D721Med (cell line): ENCODE results near the gene VSX1.

Experiments
- DNase-seq: peaks from one replicate; pipeline ENCODE4 v3.0.0; 2011; ENCODE audit warnings: low spot score; ENCODE audit not compliant: insufficient read length
- FAIRE-seq: peaks from 2 replicates; lab custom pipeline; 2011; peaks lifted over from hg19 to GRCh38; lab: Jason Lieb, UNC
- CTCF ChIP-seq: IDR thresholded peaks from 2 replicates; pipeline ENCODE4 v1.5.1; 2012; ENCODE audit warnings: mild to moderate bottlenecking, control low read depth; ENCODE audit not compliant: insufficient read depth; ENCODE audit errors: missing control alignments

The VSX1 gene

GRCh38 chr20:25052255-25053194 is 29.4 kb downstream of the VSX1 start:
- TF ChIP-seq CTCF, result no peak
- FAIRE-seq, result no peak
- no peak for DNase-seq

GRCh38 chr20:25051386-25052155 is 30.4 kb downstream of the VSX1 start:
- no peak for FAIRE-seq

GRCh38 chr20:25050501-25051350 is 31.2 kb downstream of the VSX1 start:
- no peak for FAIRE-seq
- no peak for DNase-seq
- no peak for TF ChIP-seq CTCF

More at GRCh38 chr20:25051386-25052155, 30.4 kb downstream of the VSX1 start:
- DNase-seq, result no peak
- no peak for TF ChIP-seq CTCF

GRCh38 chr20:25050082-25050481 is 31.9 kb downstream of the VSX1 start:
- TF ChIP-seq CTCF, result no peak
- DNase-seq (no peak), FAIRE-seq (no peak)

GRCh38 chr20:25049261-25050060 is 32.5 kb downstream of the VSX1 start:
- DNase-seq (no peak), FAIRE-seq (no peak)
- TF ChIP-seq CTCF, result no peak

- TF ChIP-seq CTCF, result no peak
- FAIRE-seq (no peak), DNase-seq (no peak)
Measured at GRCh38 chr20:25048519-25048952, 33.4 kb downstream of the VSX1 start.
